ENCODE measurements around the gene PHRF1. TPM values are rescaled to one million over a fixed set of nuclear protein-coding genes. Genes with fewer than 3 reads are reported as not detected.

PHRF1 gene
- total and polyA plus RNA-seq, 9 of the 15 experiments (the other 6 are each of a cell fraction or from before 2014, with no cell fraction given), result 0.07 to 37.2 (median 7.7) TPM

DNA sequence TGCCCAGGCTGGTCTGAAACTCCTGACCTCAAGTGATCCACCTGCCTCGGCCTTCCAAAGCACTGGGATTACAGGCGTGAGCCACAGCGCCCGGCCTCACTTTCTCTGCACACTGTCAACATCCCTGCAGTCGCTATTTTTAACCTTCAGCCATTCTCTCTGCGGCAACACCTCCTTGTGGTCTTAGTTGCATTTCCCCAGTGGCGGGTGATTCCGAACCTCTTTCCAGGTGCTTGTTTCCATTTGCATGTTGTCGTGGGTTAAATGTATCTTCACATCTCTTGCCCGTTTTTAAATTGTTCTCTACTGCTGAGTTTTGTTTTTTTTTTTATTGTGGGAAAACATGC is 52.9 kb downstream of the PHRF1 start:
- BruUV-seq (replicated peaks), result no TSS peak
- intact Hi-C loops (cut with micrococcal nuclease) (no loop called here), in situ Hi-C loops (cut with MboI) (no loop called here)
- Histone ChIP-seq H3K9me3 (replicated peaks; ENCODE audit: control insufficient read depth, insufficient read depth, low read depth, low read length) (no peaks in the 10 kb centered on the region), H3K79me2 (ENCODE audit: control insufficient read depth, insufficient read depth, low read length) (no peaks in the 10 kb centered on the region), H4K20me1 (replicated peaks; ENCODE audit: control insufficient read depth, insufficient read depth, low read length) (no peaks in the 10 kb centered on the region), H3K36me3 (ENCODE audit: control insufficient read depth, insufficient read depth, low read length) (peaks cover 11% of the 10 kb centered on the region; the same call in 1 of the 3 replicates), H3K9me1 (ENCODE audit: control insufficient read depth, insufficient read depth, low read length) (no peaks in the 10 kb centered on the region), H3K4me3 (no peak overlapping the region), H3K27ac (ENCODE audit: extremely low read depth, low read depth, low read length) (0 out of 3 replicates have a peak overlapping the region, but pooled peaks have one; percentile 30), H2AFZ (ENCODE audit: low read depth, low read length) (no peak overlapping the region), H3K27me3 (ENCODE audit: control insufficient read depth in 2 of 2, insufficient read depth in 2 of 2, low read length in 2 of 2) (no peaks in the 10 kb centered on the region), H3K4me2 (ENCODE audit: insufficient read depth, low read length) (no peak overlapping the region), H3K4me1 (replicated peaks in 1 of 2; ENCODE audit: control insufficient read depth in 2 of 2, insufficient read depth in 2 of 2, low read length in 2 of 2) (peaks cover 0 to 28% of the 10 kb centered on the region in 2 experiments; a peak in 2 of 5 replicates), H3K9ac (ENCODE audit: insufficient read depth in 1 of 2, low read depth in 2 of 2, low read length in 2 of 2) (no peak overlapping the region)
- FAIRE-seq (peak; percentile 60), ATAC-seq (peak; percentile 40; the same call in 2 of the 3 replicates), DNase-seq (ENCODE audit: extremely low read depth in 1 of 4, low spot score in 3 of 4) (no peak)
- ChIA-PET CTCF (ENCODE audit: low intra/inter-chr PET ratio) (no interaction called here), POLR2A (no interaction called here)
- 68% methylated on average over 10 of the region's 10 CpGs for WGBS (ENCODE audit: insufficient coverage, low coverage, missing lambda C conversion rate)
- TF ChIP-seq ZNF444 (CRISPR knock-in tag; IDR thresholded peaks at IDR 0.05) (no peak), HDGF (IDR thresholded peaks at IDR 0.05) (no peak), ZNF609 (CRISPR knock-in tag; IDR thresholded peaks at IDR 0.05; ENCODE audit: borderline replicate concordance) (no peak), GATA2 (CRISPR knock-in tag; IDR thresholded peaks at IDR 0.05) (no peak), TCF15 (CRISPR knock-in tag; IDR thresholded peaks at IDR 0.05) (no peak), CTCF (IDR thresholded peaks at IDR 0.05 in 2 of 3, conservative IDR thresholded peaks at IDR 0.05 in 1 of 3; ENCODE audit: insufficient read depth in 2 of 3, low read depth in 1 of 3, low read length in 3 of 3) (peak in 1 of 3 experiments; percentile 6; a peak in 1 of 6 replicates), ZNF316 (IDR thresholded peaks at IDR 0.05) (no peak), MCM7 (IDR thresholded peaks at IDR 0.05) (no peak), MEF2A (IDR thresholded peaks at IDR 0.05; ENCODE audit: control insufficient read depth, low read depth, low read length) (peak; percentile 44; the same call in 1 of the 2 replicates), MITF (IDR thresholded peaks at IDR 0.05) (no peak)
- TF ChIP-seq, protein P1, sequence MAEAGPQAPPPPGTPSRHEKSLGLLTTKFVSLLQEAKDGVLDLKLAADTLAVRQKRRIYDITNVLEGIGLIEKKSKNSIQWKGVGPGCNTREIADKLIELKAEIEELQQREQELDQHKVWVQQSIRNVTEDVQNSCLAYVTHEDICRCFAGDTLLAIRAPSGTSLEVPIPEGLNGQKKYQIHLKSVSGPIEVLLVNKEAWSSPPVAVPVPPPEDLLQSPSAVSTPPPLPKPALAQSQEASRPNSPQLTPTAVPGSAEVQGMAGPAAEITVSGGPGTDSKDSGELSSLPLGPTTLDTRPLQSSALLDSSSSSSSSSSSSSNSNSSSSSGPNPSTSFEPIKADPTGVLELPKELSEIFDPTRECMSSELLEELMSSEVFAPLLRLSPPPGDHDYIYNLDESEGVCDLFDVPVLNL (CRISPR knock-in tag; IDR thresholded peaks at IDR 0.05; ENCODE audit: low read depth), result no peak

All from K562 (cell line).